ENCODE results near the gene SEMA3B.

DNA sequence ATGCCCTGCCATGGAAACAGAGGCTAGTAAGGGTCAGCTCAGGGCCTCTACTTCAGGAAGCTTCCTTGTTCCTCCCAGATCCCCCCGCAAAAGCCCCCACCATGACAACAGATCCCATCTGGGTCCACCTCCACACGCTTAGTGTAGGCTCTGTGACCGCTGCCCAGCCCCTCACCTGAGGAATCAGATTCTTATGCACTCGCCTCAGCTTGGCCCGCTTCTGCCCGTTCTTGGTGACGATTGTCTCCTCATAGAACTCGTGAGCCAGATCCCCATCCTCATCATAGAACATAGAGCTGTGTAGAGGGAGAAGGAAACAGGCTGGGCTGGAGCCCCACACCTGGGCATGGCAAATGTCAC is 57.2 kb downstream of the SEMA3B start:
- TF ChIP-seq CTCF (conservative IDR thresholded peaks at IDR 0.05; ENCODE audit: low read depth, low read length) (no peak), BHLHE40 (IDR thresholded peaks at IDR 0.05; ENCODE audit: low read depth, low read length) (no peak), SMC3 (IDR thresholded peaks at IDR 0.05; ENCODE audit: low read depth, low read length) (no peak), RCOR1 (IDR thresholded peaks at IDR 0.05; ENCODE audit: insufficient replicate concordance, low read length) (no peak), POLR2A (IDR thresholded peaks at IDR 0.05; ENCODE audit: low read depth, low read length) (no peak), RFX5 (IDR thresholded peaks at IDR 0.05; ENCODE audit: low read depth, low read length) (no peak), FOS (IDR thresholded peaks at IDR 0.05; ENCODE audit: low read depth, low read length) (no peak), MXI1 (IDR thresholded peaks at IDR 0.05; ENCODE audit: borderline replicate concordance, low read depth, low read length) (no peak), ELK1 (IDR thresholded peaks at IDR 0.05; ENCODE audit: borderline replicate concordance, low read depth, low read length) (no peak), CHD1 (IDR thresholded peaks at IDR 0.05; ENCODE audit: low read depth, low read length) (no peak), MAFK (IDR thresholded peaks at IDR 0.05; ENCODE audit: low read depth, low read length) (no peak), NFE2L2 (IDR thresholded peaks at IDR 0.05; ENCODE audit: low read depth, low read length) (no peak)
- TF ChIP-seq, protein P1, sequence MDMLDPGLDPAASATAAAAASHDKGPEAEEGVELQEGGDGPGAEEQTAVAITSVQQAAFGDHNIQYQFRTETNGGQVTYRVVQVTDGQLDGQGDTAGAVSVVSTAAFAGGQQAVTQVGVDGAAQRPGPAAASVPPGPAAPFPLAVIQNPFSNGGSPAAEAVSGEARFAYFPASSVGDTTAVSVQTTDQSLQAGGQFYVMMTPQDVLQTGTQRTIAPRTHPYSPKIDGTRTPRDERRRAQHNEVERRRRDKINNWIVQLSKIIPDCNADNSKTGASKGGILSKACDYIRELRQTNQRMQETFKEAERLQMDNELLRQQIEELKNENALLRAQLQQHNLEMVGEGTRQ (IDR thresholded peaks at IDR 0.05; ENCODE audit: low read depth, low read length): no peak
